Activated T-helper 1 cell treated with anti-CD3 and anti-CD28 coated beads, Interleukin-2, amount 50 U/mL, for 16 hours (primary cell): ENCODE measurements around the gene LARGE1.

Experiments
- DNase-seq, 2 donors: peaks; one replicate each; pipeline ENCODE4 v3.0.0-alpha.2; 2020; ENCODE audit warnings: low read depth in 1 of 2, low spot score in 1 of 2

LARGE1 gene

DNA sequence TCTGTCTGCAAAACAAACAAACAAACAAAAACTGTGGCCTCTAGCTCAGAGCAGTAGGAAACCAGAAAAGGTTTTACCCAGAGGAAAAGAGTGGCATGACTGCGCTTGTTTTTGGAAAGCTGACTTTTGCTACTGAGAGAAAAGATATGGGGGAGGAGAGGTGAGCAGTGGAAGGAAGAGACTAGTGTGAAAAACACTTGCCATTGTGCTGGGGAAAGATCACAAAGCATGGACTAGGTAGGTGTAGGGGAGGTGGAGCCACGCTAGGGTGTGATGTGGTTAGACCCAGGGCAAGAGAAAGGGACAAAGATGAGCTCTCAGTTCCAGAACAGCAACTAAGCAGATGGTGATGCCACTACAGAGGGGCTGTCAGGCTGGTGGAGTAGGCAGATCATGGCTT, 319.2 kb downstream of the LARGE1 start:
- DNase-seq, result no peak

DNA sequence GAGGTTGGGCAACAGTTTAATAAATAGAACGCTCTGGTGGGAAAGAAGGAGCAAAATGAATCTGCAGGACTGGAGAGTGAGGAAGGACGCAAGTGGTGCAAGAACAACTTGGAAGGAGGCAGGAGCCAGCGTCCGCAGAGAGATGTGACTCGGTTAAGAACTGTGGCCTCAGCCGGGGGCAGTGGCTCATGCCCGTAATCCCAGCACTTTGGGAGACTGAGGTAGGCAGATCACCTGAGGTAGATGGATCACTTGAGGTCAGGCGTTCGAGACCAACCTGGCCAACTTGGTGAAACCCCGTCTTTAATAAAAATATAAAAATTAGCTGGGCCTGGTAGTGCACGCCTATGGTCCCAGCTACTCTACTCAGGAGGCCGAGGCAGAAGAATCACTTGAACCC, 319.7 kb downstream of the LARGE1 start:
- no peak for DNase-seq

DNA sequence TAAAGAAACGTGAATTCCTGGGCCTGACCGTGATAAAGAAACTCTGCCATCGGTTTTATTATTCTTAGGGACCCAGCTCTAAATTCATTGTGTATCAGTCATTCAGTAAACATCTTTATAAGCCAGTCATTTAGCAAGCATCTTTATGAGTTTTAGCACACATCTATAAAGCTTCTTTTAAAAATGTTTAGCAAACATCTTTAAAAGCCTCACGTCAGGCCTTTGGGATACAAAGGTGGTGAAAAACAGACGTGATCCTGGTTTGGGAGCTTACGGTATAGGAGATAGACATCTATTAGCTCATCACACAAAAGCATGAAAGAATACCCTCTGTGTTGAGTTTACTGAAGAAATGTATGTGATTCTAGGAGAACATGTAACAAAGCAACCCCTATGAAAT, 320.2 kb downstream of the LARGE1 start:
- no peak for DNase-seq

DNA sequence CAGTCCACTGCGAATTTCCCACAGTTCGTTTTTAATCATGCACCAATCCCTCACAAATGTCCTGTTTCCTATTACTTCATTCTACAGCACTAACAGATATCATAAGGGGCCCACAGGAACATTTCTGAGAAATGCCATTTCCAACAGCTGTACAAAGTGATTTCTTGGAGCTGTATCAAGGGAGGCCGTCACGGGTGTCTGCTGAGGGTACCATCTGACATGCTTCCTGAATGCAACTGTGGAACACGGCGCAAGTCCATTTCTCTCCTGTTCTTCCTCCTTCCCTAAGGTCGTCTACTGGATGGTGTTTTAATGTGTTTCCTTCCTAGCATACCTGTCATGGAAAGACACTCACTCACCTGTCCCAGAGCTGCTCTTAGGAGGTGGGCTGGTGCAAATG, 320.7 kb downstream of the LARGE1 start:
- DNase-seq, result no peak

DNA sequence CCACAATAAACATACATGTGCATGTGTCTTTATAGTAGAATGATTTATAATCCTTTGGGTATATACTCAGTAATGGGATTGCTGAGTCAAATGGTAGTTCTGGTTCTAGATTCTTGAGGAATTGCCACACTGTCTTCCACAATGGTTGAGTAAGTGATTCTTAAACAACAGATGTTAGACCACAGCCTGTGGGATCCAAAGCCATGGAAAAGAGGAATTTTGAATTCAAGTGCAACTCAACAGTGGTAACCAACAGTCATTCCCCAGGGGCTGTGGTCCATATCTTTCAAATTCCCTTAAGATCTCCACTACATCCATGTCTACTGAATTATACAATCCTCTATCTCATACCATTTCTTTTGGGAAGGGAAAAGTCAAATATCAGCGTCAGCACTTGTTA, 321.5 kb downstream of the LARGE1 start:
- DNase-seq, result no peak

DNA sequence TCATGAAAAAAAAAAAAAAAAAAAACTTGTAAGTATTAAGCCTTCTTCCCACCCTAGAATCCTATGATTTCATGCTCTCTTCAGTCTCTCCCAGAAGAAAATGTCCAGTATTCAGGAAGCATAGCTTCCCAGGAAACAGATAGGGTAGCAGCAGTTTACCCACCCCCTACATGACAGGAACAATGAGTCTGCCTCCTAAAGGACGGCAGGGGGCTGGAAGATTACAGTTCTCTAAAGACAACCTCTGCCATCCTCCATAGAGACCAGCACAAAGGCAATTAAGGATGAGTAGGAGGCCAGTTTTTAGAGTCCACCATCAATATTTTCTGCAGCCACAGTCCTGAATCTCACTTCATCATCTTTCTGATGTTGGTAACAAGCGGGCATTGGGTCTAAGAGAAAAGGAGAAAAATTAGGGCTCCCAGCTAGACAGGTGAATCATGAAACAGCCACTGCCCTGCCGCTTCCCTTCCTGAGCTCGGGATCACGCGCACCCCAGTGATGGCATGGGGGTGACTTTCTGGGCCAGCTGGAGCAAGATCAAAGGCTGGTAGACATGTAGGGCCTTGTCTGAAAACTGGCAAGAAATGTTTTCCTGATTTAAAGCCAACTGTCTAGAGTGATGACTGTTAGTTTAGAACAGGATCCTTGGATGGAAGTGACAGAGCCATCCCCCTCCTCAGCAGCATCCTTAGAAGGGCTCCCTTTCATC, 322.8 kb downstream of the LARGE1 start:
- DNase-seq, result no peak

DNA sequence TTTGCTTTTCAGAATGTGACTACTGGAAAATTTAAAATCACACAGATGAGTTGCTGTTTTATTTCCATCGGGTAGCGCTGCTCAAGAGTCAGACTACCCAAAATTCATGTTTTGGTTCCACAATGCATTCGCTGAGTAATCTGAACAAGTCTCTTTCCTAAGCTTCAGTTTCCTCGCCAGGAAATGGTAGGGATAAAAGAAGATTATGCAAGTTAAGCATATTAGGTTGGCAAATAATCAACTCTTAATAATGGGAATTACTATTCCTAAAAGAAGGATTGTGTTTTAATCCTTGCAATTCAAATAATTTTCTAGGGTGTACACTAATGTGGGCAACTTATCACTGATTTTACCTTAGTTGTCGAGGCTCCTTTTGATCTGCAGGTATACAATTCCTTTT, 326.5 kb downstream of the LARGE1 start:
- DNase-seq, result no peak

DNA sequence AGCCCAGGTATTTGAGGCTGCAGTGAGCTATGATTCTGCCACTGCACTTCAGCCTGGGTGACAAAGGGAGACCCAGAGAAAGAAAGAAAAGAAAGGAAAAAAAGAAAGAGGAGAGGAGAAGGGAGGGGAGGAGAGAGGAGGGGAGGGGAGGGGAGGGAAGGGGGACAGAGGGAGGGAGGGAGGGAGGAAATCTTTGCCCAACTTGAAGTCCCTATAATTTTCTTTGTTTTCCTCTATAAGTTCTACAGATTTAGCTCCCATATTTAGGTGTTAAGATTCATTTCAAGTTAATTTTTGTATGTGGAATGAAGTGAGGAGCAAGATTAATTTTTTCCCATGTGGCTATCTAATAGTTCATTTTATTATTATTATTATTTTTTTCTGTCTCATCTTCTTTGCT, 328.3 kb downstream of the LARGE1 start:
- no peak for DNase-seq

DNA sequence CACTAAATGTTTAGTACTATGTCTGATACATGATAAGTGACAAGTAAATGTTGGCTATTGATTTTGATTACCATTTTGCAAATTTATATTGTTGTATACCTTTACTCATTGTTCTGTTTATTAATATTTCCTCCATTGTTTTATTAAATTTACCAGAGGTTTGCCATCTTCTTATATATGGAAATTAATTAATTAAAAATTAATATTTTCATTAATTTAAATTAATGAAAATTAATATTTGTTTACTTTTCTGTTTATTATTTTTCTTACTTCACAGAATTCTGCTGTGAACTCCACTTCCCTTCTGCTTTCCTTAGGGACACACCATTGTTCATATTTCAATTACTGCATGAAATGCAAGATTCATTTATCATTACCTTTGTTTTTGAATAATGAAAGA, 331.0 kb downstream of the LARGE1 start:
- no peak for DNase-seq

DNA sequence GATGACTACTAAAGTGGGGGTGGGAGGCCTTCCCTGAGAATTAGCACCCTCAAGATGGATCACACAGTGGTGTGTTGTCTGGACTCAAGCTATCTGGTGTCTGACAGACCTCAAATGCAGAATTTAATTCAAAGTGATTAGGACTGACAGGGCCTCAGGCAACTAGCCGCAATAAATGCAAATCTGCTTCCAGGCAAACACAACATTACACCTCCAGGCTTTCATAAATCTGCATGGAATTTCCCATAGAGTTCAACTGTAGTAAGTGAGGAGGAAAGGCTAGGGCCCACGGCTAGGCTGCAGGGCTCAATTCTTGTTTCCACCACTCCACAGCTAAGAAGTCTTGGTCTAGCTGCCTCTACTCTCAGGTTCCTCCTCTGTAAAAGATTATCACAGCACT, 331.4 kb downstream of the LARGE1 start:
- no peak for DNase-seq

DNA sequence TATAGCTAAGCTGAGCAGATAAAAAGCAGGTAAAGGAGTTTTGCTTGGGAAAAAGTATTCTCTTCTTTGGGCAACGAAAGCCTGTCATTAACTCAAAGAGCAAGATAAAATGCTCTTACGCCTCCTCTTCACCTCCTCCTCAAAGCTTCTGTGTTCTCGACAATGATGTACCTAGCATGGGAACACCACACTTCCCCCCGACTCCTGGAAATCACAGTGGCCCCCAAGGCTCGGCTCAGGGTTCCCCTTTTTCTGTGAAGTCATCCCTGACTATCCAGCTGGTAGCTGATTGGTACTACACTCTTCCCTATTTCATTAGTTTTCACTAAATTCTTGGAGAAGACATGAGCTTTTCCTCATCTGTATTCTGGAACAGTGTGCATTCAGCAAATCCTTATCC, 336.1 kb downstream of the LARGE1 start:
- DNase-seq, result no peak

DNA sequence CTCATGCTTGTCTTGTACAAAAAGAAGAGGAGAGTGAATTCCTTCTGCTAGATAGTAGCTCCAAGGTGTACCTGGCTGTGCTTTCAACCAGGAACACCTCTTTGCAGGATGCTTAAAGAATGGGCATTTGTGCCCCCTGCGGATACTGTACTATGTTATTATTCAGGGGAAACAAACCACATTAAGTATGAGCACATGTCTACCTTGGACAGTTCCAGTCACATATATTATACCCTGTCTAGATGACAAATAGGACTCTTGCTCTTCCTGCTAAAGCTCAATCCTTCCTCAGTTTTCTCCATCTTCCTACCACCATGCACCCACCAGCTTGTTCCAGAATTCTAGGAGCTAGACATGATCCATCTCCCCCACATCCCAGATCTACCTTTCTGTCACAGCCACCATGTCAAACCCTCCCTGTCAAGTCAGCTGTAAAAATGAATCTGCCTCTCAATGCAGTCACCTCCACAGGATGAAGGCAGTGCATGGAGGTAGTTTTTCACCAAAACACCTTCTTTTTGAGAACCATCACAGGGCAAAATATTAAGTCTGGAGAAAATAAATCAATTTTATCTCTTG, 337.4 kb downstream of the LARGE1 start:
- DNase-seq, result no peak

DNA sequence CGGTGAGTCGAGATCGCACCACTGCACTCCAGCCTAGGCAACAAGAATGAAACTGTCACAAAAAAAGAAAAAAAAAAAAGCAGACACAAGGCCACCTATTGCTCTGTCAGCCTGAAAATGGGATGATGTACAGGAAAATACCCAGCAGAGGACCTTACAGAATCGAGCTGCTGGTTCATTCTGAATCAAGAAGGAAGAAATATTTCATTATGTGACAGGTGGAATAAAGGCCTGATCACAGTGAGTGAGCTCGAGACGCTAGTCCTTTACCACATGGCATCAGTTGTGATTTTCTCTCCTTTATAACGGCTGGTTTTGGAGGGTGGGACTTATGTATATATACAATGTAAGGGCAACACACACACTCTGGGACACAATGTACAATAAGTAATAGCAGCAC, 340.0 kb downstream of the LARGE1 start:
- no peak for DNase-seq

DNA sequence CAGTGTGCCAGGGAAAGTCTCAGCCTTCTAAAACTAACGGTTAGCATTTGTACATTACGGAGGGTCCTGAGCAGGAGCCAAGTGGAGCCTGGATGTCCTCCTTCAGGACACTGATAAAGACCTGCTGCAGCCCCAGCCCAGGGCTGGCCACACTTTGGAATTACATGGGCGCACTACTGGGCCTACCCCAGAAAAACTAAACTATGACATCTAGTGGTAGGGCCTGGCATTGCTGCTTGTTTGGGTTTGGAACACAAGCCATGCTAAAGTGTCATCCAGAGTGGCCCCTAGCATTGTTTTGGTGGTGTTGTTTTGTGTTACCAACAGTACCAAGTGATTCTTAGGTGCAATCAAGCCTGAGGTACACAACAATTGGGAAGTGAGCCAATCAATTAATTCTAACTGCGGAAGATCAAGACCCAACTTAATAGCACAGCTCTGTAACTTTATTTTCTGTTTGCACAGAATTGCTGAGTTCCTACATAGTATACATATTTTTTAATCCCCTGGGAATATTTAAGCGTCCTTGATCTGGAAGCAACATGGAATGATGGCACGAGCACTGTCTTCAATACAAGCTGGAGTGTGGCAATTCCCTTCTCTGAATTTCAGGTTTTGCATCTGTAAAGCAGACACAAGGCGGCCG, 340.7 kb downstream of the LARGE1 start:
- no peak for DNase-seq

DNA sequence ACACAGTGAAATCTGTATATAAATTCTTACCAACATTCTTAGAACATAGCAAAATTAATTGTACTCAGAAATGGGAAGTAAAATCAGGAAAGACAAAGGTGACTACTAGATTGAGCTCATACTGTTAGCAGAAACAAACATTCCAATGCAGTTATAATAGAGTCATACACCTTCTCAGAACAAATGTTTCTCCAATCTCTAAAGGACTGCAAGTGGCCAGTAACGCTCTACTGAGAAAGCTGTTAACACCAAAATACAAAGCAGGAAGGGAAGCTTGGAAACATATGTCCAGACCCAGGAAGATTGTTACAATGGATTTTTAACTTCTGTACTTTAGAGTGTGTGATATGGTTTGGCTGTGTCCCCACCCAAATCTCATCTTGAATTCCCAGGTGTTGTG, 341.5 kb downstream of the LARGE1 start:
- no peak for DNase-seq

DNA sequence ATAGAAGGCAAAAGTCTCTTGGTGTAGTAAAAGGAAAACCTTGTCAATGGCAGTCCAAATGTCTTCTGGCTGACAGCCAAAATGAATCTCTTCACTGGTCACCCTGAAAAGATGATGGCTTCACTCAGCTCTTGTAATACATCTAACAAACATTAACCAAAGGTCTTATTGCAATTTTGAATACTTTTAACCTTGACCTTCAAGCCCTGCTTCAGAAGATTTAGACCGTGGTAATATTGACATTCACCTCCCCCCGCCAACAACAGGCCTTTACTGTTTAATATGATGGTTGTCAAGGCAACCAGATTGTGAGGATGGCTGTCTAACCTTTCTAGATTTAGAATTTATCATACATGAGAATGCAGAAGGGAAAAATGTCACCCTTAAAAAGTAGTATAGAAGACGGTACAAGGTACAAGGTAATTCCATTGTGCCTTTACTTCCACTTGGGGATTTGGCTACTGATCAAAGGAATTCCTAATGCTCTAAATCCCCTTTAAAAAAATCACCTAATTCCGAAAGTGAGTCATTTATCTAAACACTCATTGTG, 342.3 kb downstream of the LARGE1 start:
- no peak for DNase-seq

DNA sequence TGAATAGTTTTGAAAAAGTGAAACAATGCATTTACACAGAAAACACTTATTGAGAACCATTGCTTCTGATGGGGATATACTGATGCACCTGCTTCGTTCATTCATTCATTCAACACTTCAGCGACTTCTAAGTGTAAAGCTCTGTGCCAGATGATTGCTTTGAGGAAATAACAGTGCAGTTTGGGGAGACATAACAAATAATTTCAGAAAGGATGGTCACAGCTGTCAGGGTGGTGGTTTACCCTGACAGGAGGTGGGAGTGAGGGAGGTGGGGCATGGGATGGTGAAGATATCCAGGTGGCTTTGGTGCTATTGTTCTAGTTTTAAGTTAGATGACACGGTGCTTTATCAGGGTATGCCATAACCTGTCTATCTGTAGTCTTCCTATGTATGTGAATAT, 344.1 kb downstream of the LARGE1 start:
- DNase-seq, result no peak

DNA sequence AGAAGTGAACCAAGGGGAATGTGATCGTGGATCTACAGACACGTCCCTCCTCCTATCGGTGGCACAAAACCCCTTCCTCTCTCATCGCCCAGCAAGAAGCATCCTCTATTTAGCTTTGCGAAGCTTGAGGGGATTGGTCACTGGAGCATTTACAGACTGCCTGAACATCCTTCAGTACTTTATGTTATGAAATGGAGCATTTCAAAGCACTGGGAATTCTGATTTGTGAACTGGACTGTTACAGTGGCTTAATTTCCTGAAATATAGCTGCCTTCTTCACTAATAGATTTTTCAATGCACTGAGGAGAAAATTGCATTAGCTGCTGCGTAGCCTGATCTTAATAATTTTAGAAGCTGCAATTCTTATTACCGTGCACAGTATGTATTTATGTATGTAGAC, 344.5 kb downstream of the LARGE1 start:
- DNase-seq, result no peak

DNA sequence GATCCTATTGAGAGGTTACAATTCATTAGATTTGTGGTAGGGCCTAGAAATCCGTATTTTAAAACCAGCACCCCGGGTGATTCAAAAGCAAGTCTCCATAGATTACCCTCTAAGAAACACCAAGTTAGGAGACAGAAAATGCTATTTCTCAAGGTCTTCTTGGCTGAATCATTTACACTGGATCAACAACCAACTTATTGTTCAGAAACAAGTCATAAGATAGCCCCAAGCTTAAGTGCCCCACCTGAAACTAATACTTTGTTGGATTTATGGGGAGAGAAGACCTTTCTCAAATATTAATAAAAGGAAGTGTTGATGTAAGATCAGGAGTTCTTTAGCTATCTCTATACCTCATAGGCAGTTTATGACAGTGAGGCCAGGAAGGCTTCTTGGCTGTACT, 345.2 kb downstream of the LARGE1 start:
- no peak for DNase-seq

DNA sequence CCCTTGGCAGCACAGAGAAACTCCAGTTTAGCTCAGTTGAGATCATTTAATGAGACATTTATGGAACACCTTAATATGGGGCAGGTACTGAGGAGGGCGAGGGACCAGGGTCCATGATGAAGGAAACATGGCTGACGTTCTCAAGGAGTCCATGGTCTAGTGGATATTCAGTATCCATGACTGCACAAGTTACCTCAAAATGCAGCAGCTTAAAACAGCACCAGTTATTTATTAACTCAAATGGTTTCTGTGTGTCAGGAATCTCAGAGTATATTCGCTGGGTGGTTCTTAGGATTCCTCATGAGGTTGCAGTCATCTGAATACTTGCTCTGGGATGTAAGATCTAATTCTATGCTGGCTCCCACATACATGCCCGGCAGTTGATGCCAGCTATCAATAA, 346.8 kb downstream of the LARGE1 start:
- no peak for DNase-seq

DNA sequence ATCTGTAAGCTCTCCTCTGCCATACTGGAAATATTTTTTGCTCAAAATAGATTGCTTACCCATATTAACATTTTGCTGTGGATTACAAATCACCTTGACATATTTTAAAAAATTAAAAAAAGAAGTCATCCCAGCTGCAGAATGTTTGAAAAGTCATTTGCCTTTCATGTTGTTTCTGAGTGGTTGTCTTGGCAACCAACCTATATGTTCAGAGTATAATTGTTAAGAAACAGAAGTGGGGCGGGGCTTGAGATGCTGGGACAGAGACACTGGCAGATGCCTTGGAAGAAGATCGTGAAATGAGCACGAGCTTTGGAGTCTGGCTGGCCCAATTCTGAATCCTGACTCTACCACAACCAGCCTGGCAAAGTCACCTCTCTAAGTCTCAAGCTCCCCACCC, 348.2 kb downstream of the LARGE1 start:
- DNase-seq, result no peak

DNA sequence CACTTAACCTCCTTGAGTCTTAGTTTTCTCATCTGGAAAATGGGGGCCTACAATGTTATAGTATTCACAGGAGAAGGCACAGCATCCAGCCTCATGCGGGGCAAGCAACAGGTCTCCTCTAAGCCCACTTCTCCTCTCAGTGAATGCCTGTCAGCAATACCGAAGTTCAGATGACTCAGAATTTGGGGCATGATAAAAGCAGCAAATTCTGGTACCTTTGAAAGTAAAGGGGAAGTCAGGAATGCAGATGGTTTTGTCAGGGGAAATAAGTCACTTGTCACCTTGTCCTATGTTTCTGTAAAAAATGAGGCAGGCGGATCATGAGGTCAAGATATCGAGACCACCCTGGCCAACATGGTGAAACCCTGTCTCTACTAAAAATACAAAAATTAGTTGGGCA, 350.2 kb downstream of the LARGE1 start:
- DNase-seq, result no peak

DNA sequence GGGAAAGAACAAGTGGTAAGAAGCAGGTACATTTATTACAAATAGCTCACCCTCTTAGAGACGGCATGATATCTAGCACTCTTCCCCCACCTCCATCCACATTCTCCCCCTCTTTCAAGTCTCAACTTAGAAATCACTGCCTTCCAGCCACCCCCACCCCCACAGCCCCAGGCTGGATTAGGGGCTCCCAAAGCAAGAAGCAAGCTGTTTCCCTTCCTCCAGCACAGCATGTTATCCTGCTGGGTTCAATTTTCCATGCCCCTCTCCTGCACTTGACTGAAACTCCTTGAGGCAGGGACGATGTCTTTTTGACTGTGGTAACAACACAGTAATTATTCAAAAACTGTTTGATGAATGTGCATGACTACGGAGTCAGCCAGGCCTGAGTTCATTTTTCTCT, 350.7 kb downstream of the LARGE1 start:
- no peak for DNase-seq
